ENCODE data around the gene LAMA2.
"Not testable (repeated sequence)": the region's sequence is repeated elsewhere in the genome, so short reads cannot be mapped to it uniquely, and the experiment has no call there.

Gene LAMA2

DNA sequence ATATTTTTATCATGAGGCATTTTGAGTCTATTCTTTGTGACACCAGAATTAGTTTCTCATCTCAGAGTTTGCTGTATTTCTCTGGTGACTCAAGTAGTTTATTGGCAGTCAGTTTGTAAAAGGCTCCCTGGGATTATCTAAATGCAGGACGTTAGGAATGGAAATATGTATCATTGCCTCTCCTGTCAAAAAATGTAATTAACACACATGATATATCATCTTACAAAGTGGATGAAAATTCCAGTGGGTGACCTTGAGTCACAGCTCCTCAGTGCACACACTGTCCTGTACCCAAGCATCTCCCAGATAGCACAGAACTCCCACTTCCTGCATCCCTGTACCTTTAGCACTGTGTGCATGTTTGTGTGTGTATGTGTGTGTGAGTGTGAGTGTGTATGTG lies 258.6 kb downstream of the LAMA2 start:
- H3K9me3 ChIP-seq (ENCODE audit: severe bottlenecking), result no peaks in the 10 kb centered on the region
- H3K27ac ChIP-seq, result no peak overlapping the region
- no peaks in the 10 kb centered on the region for H3K36me3 ChIP-seq
- H3K27me3 ChIP-seq (ENCODE audit: insufficient read depth, low read depth, severe bottlenecking), result no peaks in the 10 kb centered on the region
- no peak overlapping the region for H3K4me3 ChIP-seq (ENCODE audit: low read depth, low read length)
- no peak for DNase-seq
- TF ChIP-seq, protein P1, sequence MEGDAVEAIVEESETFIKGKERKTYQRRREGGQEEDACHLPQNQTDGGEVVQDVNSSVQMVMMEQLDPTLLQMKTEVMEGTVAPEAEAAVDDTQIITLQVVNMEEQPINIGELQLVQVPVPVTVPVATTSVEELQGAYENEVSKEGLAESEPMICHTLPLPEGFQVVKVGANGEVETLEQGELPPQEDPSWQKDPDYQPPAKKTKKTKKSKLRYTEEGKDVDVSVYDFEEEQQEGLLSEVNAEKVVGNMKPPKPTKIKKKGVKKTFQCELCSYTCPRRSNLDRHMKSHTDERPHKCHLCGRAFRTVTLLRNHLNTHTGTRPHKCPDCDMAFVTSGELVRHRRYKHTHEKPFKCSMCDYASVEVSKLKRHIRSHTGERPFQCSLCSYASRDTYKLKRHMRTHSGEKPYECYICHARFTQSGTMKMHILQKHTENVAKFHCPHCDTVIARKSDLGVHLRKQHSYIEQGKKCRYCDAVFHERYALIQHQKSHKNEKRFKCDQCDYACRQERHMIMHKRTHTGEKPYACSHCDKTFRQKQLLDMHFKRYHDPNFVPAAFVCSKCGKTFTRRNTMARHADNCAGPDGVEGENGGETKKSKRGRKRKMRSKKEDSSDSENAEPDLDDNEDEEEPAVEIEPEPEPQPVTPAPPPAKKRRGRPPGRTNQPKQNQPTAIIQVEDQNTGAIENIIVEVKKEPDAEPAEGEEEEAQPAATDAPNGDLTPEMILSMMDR (IDR thresholded peaks at IDR 0.05; ENCODE audit: low read depth, low read length), result no peak

DNA sequence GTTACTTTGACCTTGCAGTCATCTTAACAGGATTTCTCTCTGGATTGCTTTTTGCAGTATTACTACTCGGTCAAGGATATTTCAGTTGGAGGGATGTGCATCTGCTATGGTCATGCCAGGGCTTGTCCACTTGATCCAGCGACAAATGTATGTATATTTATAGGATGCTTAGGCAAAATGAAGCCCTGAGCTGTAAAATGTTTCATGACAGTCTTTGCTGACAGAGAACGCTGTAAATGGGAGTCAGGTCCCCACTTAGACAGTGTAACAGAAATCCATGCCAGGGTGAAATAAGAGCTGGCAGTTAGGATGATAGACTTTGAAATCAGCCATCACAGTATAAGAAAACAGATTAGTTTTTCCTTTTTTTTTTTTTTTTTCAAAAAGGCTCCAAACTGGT lies 264.0 kb downstream of the LAMA2 start:
- H3K9me3 ChIP-seq (ENCODE audit: severe bottlenecking), result no peaks in the 10 kb centered on the region
- H3K4me3 ChIP-seq (ENCODE audit: low read depth, low read length), result no peak overlapping the region
- TF ChIP-seq, protein P1 (IDR thresholded peaks at IDR 0.05; ENCODE audit: low read depth, low read length), result no peak
- peak overlapping the region; percentile 61 for H3K27ac ChIP-seq
- no peaks in the 10 kb centered on the region for H3K36me3 ChIP-seq
- H3K27me3 ChIP-seq (ENCODE audit: insufficient read depth, low read depth, severe bottlenecking), result no peaks in the 10 kb centered on the region
- peak; percentile 23 for DNase-seq

DNA sequence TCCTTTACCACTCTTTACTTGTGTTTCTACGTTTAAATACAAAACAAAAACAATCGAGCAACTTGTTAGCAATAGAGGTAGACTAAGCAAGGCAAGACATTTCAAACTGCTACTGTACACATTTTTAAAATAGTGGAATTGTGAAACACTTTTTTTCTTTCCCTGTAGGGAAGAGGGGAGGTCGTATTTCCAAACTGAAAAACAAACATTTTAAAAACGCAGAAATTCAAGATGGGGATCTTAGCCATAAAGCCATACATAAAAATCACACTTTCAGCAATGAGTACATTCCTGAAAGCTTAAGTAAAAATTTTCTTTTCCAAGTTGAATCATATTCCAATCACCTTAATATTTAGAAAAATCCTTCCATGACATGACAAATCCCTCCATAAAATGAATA lies 267.6 kb downstream of the LAMA2 start:
- TF ChIP-seq, protein P1 (IDR thresholded peaks at IDR 0.05; ENCODE audit: low read depth, low read length), result no peak
- no peaks in the 10 kb centered on the region for H3K36me3 ChIP-seq
- no peaks in the 10 kb centered on the region for H3K27me3 ChIP-seq (ENCODE audit: insufficient read depth, low read depth, severe bottlenecking)
- no peaks in the 10 kb centered on the region for H3K9me3 ChIP-seq (ENCODE audit: severe bottlenecking)
- DNase-seq, result no peak
- no peak overlapping the region for H3K4me3 ChIP-seq (ENCODE audit: low read depth, low read length)
- no peak overlapping the region for H3K27ac ChIP-seq

DNA sequence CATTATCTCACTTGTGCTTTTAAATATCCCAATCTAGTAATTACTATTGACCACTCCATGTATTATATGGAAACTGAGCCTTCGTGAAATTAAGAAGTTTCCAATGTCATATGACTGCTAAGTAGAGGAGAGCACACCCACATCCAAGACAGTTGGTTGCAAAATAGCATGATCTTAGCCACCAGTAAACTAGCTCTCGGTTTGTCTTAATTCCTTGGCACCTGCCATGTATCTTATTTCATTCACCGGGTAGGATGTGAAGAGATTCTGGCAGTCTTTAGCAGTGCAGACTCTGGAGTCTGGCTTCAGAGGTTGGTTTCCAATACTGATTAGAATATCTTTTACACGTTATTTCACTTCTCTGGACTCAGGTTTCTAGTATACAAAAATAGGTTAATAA lies 270.3 kb downstream of the LAMA2 start:
- TF ChIP-seq, protein P1 (IDR thresholded peaks at IDR 0.05; ENCODE audit: low read depth, low read length), result no peak
- Histone ChIP-seq H3K4me3 (ENCODE audit: low read depth, low read length) (no peak overlapping the region), H3K27me3 (ENCODE audit: insufficient read depth, low read depth, severe bottlenecking) (no peaks in the 10 kb centered on the region), H3K36me3 (no peaks in the 10 kb centered on the region), H3K9me3 (ENCODE audit: severe bottlenecking) (no peaks in the 10 kb centered on the region), H3K27ac (no peak overlapping the region)
- no peak for DNase-seq

DNA sequence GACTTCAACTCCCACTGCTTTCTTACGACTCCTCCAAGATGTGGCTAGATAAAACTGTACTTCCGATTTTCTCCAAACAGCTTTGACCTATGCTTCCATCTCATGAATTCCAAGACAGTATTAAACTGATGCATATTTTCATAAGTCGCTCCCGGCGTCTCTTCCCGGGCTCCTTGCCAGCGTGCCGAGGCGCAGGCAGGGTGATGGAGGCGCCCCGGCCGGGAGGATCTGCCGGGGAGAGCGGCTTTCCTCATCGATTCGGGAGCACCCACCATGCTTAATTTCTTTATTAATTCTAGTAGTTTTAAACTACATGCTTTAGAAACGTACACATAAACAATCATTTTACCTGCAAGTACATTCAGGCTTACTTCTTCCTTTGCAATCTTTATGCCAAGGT lies 276.3 kb downstream of the LAMA2 start:
- H3K4me3 ChIP-seq (ENCODE audit: low read depth, low read length); H3K36me3 ChIP-seq; H3K27ac ChIP-seq; H3K9me3 ChIP-seq (ENCODE audit: severe bottlenecking); H3K27me3 ChIP-seq (ENCODE audit: insufficient read depth, low read depth, severe bottlenecking); DNase-seq: not testable (repeated sequence)

DNA sequence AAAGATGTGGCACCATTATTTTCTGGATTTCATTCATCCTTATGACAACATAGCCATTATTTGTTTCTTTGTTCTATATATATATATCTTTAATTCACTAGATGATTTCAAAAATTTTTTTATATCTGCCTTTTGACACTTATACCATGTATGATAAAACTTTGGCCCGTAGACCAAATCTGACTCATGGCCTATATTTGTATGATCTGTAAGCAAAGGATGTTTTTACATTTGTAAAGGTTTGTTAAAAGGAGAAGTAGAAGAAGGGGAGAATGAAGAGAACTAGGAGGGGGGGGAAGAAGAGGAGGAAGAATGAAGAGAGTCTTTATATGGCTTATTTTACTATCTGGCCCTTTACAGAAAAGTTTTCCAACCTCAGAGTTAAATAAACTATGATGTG lies 279.7 kb downstream of the LAMA2 start:
- Histone ChIP-seq H3K27me3 (ENCODE audit: insufficient read depth, low read depth, severe bottlenecking) (no peaks in the 10 kb centered on the region), H3K36me3 (no peaks in the 10 kb centered on the region), H3K9me3 (ENCODE audit: severe bottlenecking) (no peaks in the 10 kb centered on the region), H3K27ac (no peak overlapping the region), H3K4me3 (ENCODE audit: low read depth, low read length) (no peak overlapping the region)
- TF ChIP-seq, protein P1 (IDR thresholded peaks at IDR 0.05; ENCODE audit: low read depth, low read length), result no peak
- no peak for DNase-seq

All from WERI-Rb-1 (cell line).